ENCODE results near the gene CLDN7.
A peak's percentile ranks its signal among the peaks of the same experiment; 100 is the strongest.

CLDN7 gene

DNA sequence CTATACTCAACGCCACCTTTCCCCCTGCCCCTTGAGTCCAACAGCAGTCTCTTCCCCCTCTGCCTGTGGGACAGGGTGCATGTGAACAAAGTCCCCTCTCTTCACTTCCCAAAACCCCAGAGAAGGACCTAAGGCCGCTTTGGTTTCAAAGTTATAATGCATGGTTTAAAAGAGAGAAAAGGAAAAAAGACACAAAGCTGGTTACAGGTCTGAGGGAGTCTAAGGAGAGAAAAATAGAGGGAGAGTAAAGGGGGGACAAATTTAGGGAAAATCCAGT lies 18.9 kb downstream of the CLDN7 start:
- peaks cover 39% of the 10 kb centered on the region for H3K36me3 ChIP-seq (ENCODE audit: insufficient read depth, insufficient read length, low read length)
- no peaks in the 10 kb centered on the region for H3K27me3 ChIP-seq (ENCODE audit: insufficient read depth, insufficient read length)
- TF ChIP-seq SUZ12 (IDR thresholded peaks at IDR 0.05; ENCODE audit: extremely low read depth, insufficient read depth, insufficient read length), result no peak
- TF ChIP-seq ZNF274 (IDR thresholded peaks at IDR 0.05; ENCODE audit: low read depth, low read length), result no peak
- no peak for TF ChIP-seq YY1 (IDR thresholded peaks at IDR 0.05; ENCODE audit: insufficient read depth, insufficient read length)
- H3K4me1 ChIP-seq (ENCODE audit: insufficient read depth, insufficient read length), result peaks cover 2% of the 10 kb centered on the region
- H3K9me3 ChIP-seq (ENCODE audit: insufficient read depth, low read length), result no peaks in the 10 kb centered on the region
- DNase-seq (ENCODE audit: low read depth, low spot score), result no peak
- peak overlapping the region; percentile 92 for H3K4me3 ChIP-seq (ENCODE audit: insufficient read length, low read depth)
- H3K9ac ChIP-seq (ENCODE audit: insufficient read length, low read depth), result peak overlapping the region; percentile 68

- Histone ChIP-seq H3K36me3 (ENCODE audit: insufficient read depth, insufficient read length, low read length) (peaks cover 39% of the 10 kb centered on the region), H3K9ac (ENCODE audit: insufficient read length, low read depth) (peak overlapping the region; percentile 93), H3K4me3 (ENCODE audit: insufficient read length, low read depth) (peak overlapping the region; percentile 92), H3K27me3 (ENCODE audit: insufficient read depth, insufficient read length) (no peaks in the 10 kb centered on the region), H3K9me3 (ENCODE audit: insufficient read depth, low read length) (no peaks in the 10 kb centered on the region), H3K4me1 (ENCODE audit: insufficient read depth, insufficient read length) (peaks cover 2% of the 10 kb centered on the region)
- DNase-seq (ENCODE audit: low read depth, low spot score), result peak; percentile 87
- TF ChIP-seq ZNF274 (IDR thresholded peaks at IDR 0.05; ENCODE audit: low read depth, low read length) (no peak), SUZ12 (IDR thresholded peaks at IDR 0.05; ENCODE audit: extremely low read depth, insufficient read depth, insufficient read length) (no peak), YY1 (IDR thresholded peaks at IDR 0.05; ENCODE audit: insufficient read depth, insufficient read length) (no peak)
Observed at GRCh38 chr17:7242717-7243452, 19.4 kb downstream of the CLDN7 start.

GRCh38 chr17:7241783-7242716 lies 20.2 kb downstream of the CLDN7 start, which contains the start of gene GABARAP:
TSS of gene GABARAP (minus strand) at chr17:7242449. CDS start at chr17:7242330, 119 bp downstream.
- peak within 1 kb of the TSS; percentile 92 for H3K4me3 ChIP-seq (ENCODE audit: insufficient read length, low read depth)
- no peaks in the 10 kb centered on the region for H3K27me3 ChIP-seq (ENCODE audit: insufficient read depth, insufficient read length)
- H3K9me3 ChIP-seq (ENCODE audit: insufficient read depth, low read length), result no peaks in the 10 kb centered on the region
- peak within 1 kb of the TSS; percentile 93 for H3K9ac ChIP-seq (ENCODE audit: insufficient read length, low read depth)
- peak; percentile 59 for DNase-seq (ENCODE audit: low read depth, low spot score)
- peaks cover 44% of the 10 kb centered on the region for H3K36me3 ChIP-seq (ENCODE audit: insufficient read depth, insufficient read length, low read length)
- peaks cover 2% of the 10 kb centered on the region for H3K4me1 ChIP-seq (ENCODE audit: insufficient read depth, insufficient read length)
- no peak for TF ChIP-seq SUZ12 (IDR thresholded peaks at IDR 0.05; ENCODE audit: extremely low read depth, insufficient read depth, insufficient read length)
- no peak for TF ChIP-seq ZNF274 (IDR thresholded peaks at IDR 0.05; ENCODE audit: low read depth, low read length)
- no peak for TF ChIP-seq YY1 (IDR thresholded peaks at IDR 0.05; ENCODE audit: insufficient read depth, insufficient read length)

DNA sequence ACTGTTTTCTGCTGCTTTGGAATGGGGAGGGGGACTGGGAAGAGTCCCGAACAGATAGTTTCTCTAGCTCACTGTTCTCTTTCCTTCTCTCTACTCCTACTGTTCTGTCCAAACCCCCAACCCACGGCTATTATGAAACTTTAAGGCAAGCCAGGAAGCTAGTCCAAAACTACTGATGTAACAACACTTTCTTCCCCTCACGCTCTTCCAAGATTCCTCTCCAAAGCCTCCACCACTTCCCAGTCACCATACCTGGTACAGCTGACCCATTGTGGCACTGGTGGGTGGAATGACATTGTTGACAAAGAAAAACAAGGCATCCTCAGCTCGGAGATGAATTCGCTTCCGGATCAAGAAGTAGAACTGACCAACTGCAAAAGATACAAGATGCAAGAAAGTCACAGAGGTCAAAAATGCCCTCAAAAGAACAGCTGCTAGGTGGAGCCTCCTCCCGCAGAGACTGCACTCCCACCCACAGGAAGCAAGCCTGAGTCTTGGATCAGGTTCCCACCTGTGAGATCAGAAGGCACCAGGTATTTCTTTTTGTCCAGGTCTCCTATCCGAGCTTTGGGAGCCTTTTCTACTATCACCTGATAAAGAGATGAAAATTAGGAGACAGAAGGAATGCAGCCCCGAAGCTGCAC lies 21.1 kb downstream of the CLDN7 start:
- Histone ChIP-seq H3K27me3 (ENCODE audit: insufficient read depth, insufficient read length) (no peaks in the 10 kb centered on the region), H3K4me3 (ENCODE audit: insufficient read length, low read depth) (peak overlapping the region; percentile 92), H3K9me3 (ENCODE audit: insufficient read depth, low read length) (no peaks in the 10 kb centered on the region), H3K36me3 (ENCODE audit: insufficient read depth, insufficient read length, low read length) (peaks cover 44% of the 10 kb centered on the region), H3K9ac (ENCODE audit: insufficient read length, low read depth) (peak overlapping the region; percentile 93), H3K4me1 (ENCODE audit: insufficient read depth, insufficient read length) (peaks cover 6% of the 10 kb centered on the region)
- TF ChIP-seq SUZ12 (IDR thresholded peaks at IDR 0.05; ENCODE audit: extremely low read depth, insufficient read depth, insufficient read length), result no peak
- TF ChIP-seq ZNF274 (IDR thresholded peaks at IDR 0.05; ENCODE audit: low read depth, low read length), result no peak
- TF ChIP-seq YY1 (IDR thresholded peaks at IDR 0.05; ENCODE audit: insufficient read depth, insufficient read length), result no peak
- DNase-seq (ENCODE audit: low read depth, low spot score), result no peak

DNA sequence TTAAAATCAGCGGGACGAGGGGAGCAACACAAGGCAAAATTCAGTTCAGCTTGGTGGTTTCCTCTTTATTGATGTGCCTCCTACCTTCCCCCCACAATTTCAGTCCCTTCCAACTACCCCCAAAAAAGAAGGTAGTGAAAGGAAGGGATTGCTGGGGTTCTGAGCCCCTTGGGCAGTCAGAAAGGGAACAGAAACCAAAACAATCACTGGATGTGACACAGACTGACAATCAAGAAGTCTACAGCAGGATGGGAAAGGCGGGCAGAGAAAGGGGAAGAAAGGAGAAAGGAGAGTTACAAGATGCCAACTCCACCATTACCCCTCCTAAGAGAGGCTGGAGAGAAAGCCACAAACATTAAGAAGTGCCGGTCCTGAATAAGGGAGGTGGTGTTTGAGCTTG lies 21.9 kb downstream of the CLDN7 start:
- Histone ChIP-seq H3K36me3 (ENCODE audit: insufficient read depth, insufficient read length, low read length) (peaks cover 46% of the 10 kb centered on the region), H3K27me3 (ENCODE audit: insufficient read depth, insufficient read length) (no peaks in the 10 kb centered on the region), H3K9ac (ENCODE audit: insufficient read length, low read depth) (peak overlapping the region; percentile 93), H3K4me1 (ENCODE audit: insufficient read depth, insufficient read length) (peaks cover 9% of the 10 kb centered on the region), H3K4me3 (ENCODE audit: insufficient read length, low read depth) (no peak overlapping the region), H3K9me3 (ENCODE audit: insufficient read depth, low read length) (no peaks in the 10 kb centered on the region)
- no peak for DNase-seq (ENCODE audit: low read depth, low spot score)
- TF ChIP-seq YY1 (IDR thresholded peaks at IDR 0.05; ENCODE audit: insufficient read depth, insufficient read length), result no peak
- TF ChIP-seq ZNF274 (IDR thresholded peaks at IDR 0.05; ENCODE audit: low read depth, low read length), result no peak

- TF ChIP-seq YY1 (IDR thresholded peaks at IDR 0.05; ENCODE audit: insufficient read depth, insufficient read length) (no peak), SUZ12 (IDR thresholded peaks at IDR 0.05; ENCODE audit: extremely low read depth, insufficient read depth, insufficient read length) (no peak), ZNF274 (IDR thresholded peaks at IDR 0.05; ENCODE audit: low read depth, low read length) (no peak)
- Histone ChIP-seq H3K9me3 (ENCODE audit: insufficient read depth, low read length) (no peaks in the 10 kb centered on the region), H3K4me3 (ENCODE audit: insufficient read length, low read depth) (peak within 1 kb of the TSS; percentile 86), H3K27me3 (ENCODE audit: insufficient read depth, insufficient read length) (no peaks in the 10 kb centered on the region), H3K36me3 (ENCODE audit: insufficient read depth, insufficient read length, low read length) (peaks cover 49% of the 10 kb centered on the region), H3K4me1 (ENCODE audit: insufficient read depth, insufficient read length) (peaks cover 9% of the 10 kb centered on the region), H3K9ac (ENCODE audit: insufficient read length, low read depth) (peak within 1 kb of the TSS; percentile 98)
- DNase-seq (ENCODE audit: low read depth, low spot score), result peak; percentile 96
Observed at GRCh38 chr17:7239091-7240027, 22.9 kb downstream of the CLDN7 start, which contains the start of gene PHF23. TSS of gene PHF23 (minus strand) at chr17:7239457. CDS start at chr17:7239279, 178 bp downstream.
